Memory B cell (primary cell): ENCODE data around the gene INTS13.
"Not testable (repeated sequence)": the region's sequence is repeated elsewhere in the genome, so short reads cannot be mapped to it uniquely, and the experiment has no call there.

Source experiments
- ATAC-seq: fragments of 150-1000 bp; cut with Tn5 transposase; 2 replicates; pipeline ENCODE4 v1.10.0; 2021; ENCODE audit warnings: low read depth, mild to moderate bottlenecking, moderate library complexity
- DNase-seq, 2 donors: peaks; one replicate each; pipeline ENCODE4 v3.0.0; 2022; ENCODE audit warnings: low spot score in 2 of 2
- H3K27ac Mint-ChIP-seq: one replicate; pipeline ENCODE4 v1.8.0; 2022; ENCODE audit warnings: mild to moderate bottlenecking, moderate library complexity, mixed read lengths
- H3K27me3 Mint-ChIP-seq: one replicate; pipeline ENCODE4 v1.8.0; 2022; ENCODE audit warnings: mixed read lengths
- H3K36me3 Mint-ChIP-seq: one replicate; pipeline ENCODE4 v1.8.0; 2022; ENCODE audit warnings: mild to moderate bottlenecking, mixed read lengths
- H3K4me1 Mint-ChIP-seq: one replicate; pipeline ENCODE4 v1.8.0; 2022; ENCODE audit warnings: mixed read lengths
- H3K4me3 Mint-ChIP-seq: one replicate; pipeline ENCODE4 v1.8.0; 2022; ENCODE audit warnings: mild to moderate bottlenecking, moderate library complexity, mixed read lengths
- H3K9me3 Mint-ChIP-seq: one replicate; pipeline ENCODE4 v1.8.0; 2022; ENCODE audit warnings: mixed read lengths

Gene INTS13, protein sequence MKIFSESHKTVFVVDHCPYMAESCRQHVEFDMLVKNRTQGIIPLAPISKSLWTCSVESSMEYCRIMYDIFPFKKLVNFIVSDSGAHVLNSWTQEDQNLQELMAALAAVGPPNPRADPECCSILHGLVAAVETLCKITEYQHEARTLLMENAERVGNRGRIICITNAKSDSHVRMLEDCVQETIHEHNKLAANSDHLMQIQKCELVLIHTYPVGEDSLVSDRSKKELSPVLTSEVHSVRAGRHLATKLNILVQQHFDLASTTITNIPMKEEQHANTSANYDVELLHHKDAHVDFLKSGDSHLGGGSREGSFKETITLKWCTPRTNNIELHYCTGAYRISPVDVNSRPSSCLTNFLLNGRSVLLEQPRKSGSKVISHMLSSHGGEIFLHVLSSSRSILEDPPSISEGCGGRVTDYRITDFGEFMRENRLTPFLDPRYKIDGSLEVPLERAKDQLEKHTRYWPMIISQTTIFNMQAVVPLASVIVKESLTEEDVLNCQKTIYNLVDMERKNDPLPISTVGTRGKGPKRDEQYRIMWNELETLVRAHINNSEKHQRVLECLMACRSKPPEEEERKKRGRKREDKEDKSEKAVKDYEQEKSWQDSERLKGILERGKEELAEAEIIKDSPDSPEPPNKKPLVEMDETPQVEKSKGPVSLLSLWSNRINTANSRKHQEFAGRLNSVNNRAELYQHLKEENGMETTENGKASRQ

DNA sequence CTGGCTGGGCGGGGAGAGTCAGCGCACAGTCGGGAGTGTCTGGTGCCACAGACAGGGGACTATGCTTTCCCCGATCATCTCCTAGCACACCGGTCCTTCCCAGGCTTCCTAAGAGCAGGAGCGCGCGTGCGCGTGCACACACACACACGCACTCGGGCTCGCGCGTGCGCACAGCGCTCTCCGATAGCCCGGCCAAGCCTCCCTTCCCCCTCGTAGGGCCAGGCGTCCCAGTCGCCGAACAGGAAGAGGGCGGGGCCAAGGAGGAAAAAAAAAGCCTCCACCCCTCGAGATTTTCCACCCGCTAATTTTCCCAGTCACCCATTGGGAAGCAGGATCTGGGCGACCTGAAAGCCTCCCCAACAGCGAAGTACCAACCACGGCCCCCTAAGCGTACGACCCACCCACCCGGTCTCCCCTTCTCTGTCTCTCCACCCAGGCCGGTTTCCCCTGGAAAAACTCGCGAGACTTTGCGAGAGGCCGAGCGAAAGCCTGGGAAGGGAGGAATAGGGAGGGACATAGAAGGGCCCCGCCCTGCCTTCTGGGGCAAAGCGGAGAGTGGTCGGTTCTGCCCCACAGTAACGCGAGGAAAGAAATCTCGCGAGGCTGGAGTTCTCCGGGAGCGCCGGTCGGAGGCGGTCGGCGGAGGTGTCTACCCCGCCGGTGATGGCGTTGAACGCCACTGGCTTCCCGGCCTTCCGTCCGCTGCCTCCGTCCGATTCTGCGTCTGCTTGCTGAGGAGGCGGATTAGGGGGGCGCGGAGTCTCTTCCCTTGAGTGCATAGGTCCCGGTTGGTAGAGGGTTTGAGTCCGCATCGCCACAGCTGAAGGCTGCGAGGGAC, at the start of gene INTS13, which contains the start of gene FGFR1OP2:
INTS13 (minus strand) TSS at position 119 of the 838 bp plus-strand sequence. CDS start 1,178 bp downstream, outside the sequence.
FGFR1OP2 (plus strand) TSS at position 608 of the 838 bp plus-strand sequence. CDS start 15,689 bp downstream, outside the sequence.
- peak within 1 kb of the TSS; percentile 96 for H3K27ac Mint-ChIP-seq
- peaks cover 4% of the 10 kb centered on the region for H3K36me3 Mint-ChIP-seq

DNA sequence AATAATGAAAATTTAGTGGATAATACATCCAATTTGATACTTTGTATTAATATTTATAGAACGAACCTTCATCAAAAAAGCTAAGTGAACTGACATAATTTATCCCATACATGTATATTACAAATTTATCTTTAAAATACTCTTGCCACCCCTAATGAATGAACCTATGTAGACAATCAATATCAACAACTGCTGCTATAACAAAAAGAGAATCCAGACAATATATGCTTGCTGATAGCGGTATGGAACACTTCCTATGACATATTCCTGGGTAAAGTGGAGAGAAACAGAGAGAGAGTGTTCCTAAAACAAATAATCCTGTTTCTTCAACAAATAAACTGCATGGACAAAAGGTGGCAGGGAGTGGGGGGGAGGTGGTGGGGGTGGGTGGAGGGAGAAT, 45.1 kb upstream of the INTS13 start:
- peaks cover 3% of the 10 kb centered on the region for H3K4me1 Mint-ChIP-seq
- DNase-seq (no peak), ATAC-seq (no peak)
- H3K36me3 Mint-ChIP-seq: peaks cover 50% of the 10 kb centered on the region
- H3K27me3 Mint-ChIP-seq: no peaks in the 10 kb centered on the region
- no peak overlapping the region for H3K27ac Mint-ChIP-seq
- H3K9me3 Mint-ChIP-seq: peaks cover 5% of the 10 kb centered on the region
- H3K4me3 Mint-ChIP-seq: no peak overlapping the region

More for the DNA sequence above, at the start of gene INTS13, which contains the start of gene FGFR1OP2:
- peak within 1 kb of the TSS; percentile 98 for H3K4me3 Mint-ChIP-seq
- ATAC-seq (peak; percentile 90), DNase-seq (peak; percentile 91 to 92)
- H3K4me1 Mint-ChIP-seq: peaks cover 40% of the 10 kb centered on the region
- no peaks in the 10 kb centered on the region for H3K27me3 Mint-ChIP-seq
- H3K9me3 Mint-ChIP-seq: no peaks in the 10 kb centered on the region

DNA sequence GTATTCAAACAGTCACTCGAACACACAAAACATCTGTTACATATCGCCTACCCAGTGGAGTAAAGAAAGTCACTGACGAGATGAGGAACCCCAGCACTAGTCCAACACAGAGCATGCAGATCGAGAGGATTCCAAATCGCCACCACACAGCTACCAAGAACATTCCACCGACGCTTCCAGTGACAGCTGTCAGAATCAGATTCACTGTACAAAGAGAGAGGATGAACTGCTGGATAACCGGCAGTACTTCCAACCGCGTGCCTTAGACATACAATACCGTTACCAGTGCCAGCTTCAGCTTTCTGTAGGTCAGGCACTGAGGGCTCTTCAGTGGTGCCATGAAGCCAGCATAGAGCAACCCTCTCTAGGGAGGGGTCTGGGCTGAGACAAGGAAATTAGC, 42.0 kb upstream of the INTS13 start:
- no peak for DNase-seq
- ATAC-seq: no peak
- Mint-ChIP-seq H3K4me3 (no peak overlapping the region), H3K9me3 (no peaks in the 10 kb centered on the region), H3K27ac (peak overlapping the region; percentile 48), H3K27me3 (no peaks in the 10 kb centered on the region), H3K36me3 (peaks cover 35% of the 10 kb centered on the region), H3K4me1 (peaks cover 8% of the 10 kb centered on the region)

DNA sequence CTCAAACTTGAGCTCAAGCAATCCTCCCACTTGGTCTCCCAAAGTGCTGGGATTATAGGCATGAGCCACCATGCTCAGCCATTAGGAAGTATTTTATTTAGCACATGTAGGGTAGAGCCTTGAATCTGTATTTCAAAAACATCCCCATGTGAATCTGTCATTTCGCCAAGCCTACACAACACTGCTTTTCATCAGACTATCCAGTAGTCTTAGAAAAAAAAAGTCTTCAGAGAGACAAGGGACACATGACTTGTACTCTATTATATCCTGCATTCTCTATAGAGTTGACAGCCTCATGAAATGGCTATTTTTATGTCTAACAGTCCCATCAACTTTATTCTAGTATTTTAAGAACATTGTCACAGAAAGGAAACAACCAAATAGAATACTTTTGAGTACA, 41.0 kb upstream of the INTS13 start:
- no peak for DNase-seq
- H3K36me3 Mint-ChIP-seq: peaks cover 33% of the 10 kb centered on the region
- peak overlapping the region; percentile 69 for H3K27ac Mint-ChIP-seq
- H3K4me1 Mint-ChIP-seq: peaks cover 8% of the 10 kb centered on the region
- ATAC-seq: no peak
- no peaks in the 10 kb centered on the region for H3K27me3 Mint-ChIP-seq
- H3K9me3 Mint-ChIP-seq: no peaks in the 10 kb centered on the region
- H3K4me3 Mint-ChIP-seq: no peak overlapping the region

DNA sequence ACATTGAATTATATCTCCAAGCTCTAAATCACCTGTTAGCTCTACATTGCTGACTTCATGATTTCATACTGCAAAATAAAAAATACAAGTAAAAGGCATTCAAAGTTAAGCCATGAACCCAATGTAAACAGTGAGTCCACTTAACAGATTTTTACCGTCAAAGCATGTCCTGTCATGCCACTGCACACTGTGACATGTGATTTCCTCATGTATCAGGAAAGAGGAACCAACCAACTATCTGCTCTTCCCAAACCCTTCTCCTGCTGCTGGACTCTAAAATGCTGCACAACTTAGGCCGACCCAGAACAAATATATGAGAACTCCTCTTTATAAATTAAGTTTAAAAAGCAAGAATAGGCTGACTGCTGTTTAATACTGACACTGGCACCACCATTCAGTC, 38.9 kb upstream of the INTS13 start:
- peaks cover 23% of the 10 kb centered on the region for H3K36me3 Mint-ChIP-seq
- ATAC-seq: no peak

DNA sequence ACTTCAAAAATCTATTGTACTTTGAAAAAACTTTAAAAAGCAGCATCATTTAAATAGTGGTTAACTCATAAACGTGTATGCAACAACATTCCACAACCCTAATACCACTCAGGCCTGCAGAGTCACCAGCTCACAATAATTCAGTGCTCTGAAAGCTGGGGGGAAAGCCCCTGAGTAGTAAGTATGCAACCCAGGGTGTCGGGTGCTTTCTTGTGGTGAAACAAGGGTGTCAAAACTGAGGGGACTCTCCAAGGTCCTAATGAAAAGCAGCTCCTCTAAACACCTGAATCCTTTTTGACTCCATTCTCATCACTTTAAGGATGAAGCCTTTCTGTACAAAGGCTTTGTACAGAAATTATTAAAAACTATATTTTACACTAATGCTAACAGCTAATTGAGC, 34.2 kb upstream of the INTS13 start:
- ATAC-seq: peak; percentile 100
- peaks cover 5% of the 10 kb centered on the region for H3K4me1 Mint-ChIP-seq
- H3K27me3 Mint-ChIP-seq: no peaks in the 10 kb centered on the region
- no peak overlapping the region for H3K4me3 Mint-ChIP-seq
- H3K36me3 Mint-ChIP-seq: peaks cover 14% of the 10 kb centered on the region
- DNase-seq: peak; percentile 14 to 31
- H3K9me3 Mint-ChIP-seq: no peaks in the 10 kb centered on the region
- H3K27ac Mint-ChIP-seq: peak overlapping the region; percentile 20

More for the DNA sequence above, 38.9 kb upstream of the INTS13 start:
- peaks cover 8% of the 10 kb centered on the region for H3K4me1 Mint-ChIP-seq
- H3K27ac Mint-ChIP-seq: peak overlapping the region; percentile 41
- H3K9me3 Mint-ChIP-seq: no peaks in the 10 kb centered on the region
- H3K4me3 Mint-ChIP-seq: no peak overlapping the region
- H3K27me3 Mint-ChIP-seq: no peaks in the 10 kb centered on the region
- no peak for DNase-seq

DNA sequence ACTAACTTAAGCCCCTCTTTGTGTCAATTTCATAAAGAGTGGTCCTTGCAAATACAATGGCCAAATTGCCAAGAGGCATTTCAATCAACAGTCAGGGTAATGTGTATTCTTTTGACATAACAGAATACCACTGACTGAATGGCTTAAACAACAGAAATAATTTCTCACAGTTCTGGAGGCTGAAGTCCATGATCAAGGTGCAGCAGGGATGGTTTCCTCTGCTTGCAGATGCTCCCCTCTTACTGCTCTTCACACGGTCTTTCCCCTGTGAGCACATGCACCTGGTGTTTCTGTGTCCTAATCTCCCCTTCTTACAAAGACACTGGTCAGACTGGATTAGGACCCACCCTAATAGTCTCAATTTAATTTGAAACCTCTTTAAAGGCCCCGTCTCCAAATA, 32.4 kb upstream of the INTS13 start:
- Mint-ChIP-seq H3K36me3 (peaks cover 18% of the 10 kb centered on the region), H3K4me3 (no peak overlapping the region), H3K27me3 (no peaks in the 10 kb centered on the region), H3K4me1 (no peaks in the 10 kb centered on the region), H3K9me3 (no peaks in the 10 kb centered on the region), H3K27ac (peak overlapping the region; percentile 20)
- ATAC-seq: no peak
- DNase-seq: no peak

DNA sequence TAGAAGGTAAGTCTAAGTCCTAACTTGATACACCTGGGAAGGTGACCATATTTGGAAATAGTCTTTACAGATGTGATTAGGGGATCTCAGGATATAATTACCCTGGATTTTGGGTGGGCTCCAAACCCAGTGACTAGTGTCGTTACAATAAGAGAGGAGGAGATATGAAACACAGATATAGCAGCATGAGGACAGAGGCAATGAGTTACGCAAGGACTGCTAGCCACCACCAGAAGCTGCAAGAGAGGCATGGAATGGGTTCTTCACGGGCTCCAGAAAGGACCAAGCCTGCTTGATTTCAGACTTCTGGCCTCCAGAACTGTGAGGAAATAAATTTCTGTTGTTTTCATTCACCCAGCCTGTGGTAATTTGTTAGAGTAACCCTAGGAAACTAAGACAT, 29.1 kb upstream of the INTS13 start:
- Mint-ChIP-seq H3K4me3 (no peak overlapping the region), H3K27me3 (no peaks in the 10 kb centered on the region), H3K9me3 (no peaks in the 10 kb centered on the region), H3K4me1 (no peaks in the 10 kb centered on the region), H3K27ac (peak overlapping the region; percentile 28), H3K36me3 (peaks cover 17% of the 10 kb centered on the region)
- ATAC-seq: no peak
- DNase-seq: no peak

DNA sequence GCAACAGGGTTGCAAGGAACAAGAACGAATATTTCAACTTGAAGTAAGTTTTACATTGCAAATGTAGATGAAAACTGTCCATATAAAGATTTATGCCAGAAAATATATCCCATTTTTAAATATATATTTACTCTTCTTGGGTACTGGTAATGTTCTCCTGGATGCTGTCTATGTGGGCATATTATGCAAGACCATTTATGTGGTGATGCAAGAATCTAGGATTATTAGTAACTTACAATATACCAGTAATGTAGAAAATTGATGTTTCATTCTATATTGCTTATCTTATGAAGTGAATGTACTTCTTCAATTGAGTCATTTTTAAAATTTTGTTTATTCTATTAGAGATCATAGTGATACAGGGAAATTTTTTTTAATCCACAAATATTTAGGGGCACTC, 25.6 kb upstream of the INTS13 start:
- no peak for DNase-seq
- no peak for ATAC-seq

DNA sequence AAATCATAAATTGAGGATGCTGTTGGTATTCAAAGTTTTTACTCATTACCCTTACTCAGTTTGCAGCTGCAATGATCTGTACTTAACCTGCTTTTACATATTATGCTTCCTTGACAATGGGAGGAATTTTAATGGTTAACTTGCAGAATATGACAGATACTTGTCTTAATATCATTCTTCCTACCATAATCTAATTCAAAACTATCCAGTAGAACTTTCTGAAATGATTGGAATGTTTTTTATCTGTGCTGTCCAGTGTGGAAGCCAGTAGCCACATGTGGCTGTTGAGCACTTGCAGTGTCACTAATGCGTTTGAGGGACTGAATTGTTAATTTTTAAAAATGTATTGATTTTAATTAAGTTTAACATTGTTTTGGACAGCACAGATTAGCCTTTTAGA, 24.0 kb upstream of the INTS13 start:
- H3K4me3 Mint-ChIP-seq: no peak overlapping the region
- no peaks in the 10 kb centered on the region for H3K9me3 Mint-ChIP-seq
- H3K36me3 Mint-ChIP-seq: peaks cover 20% of the 10 kb centered on the region
- H3K27me3 Mint-ChIP-seq: no peaks in the 10 kb centered on the region
- DNase-seq: no peak
- peaks cover 3% of the 10 kb centered on the region for H3K4me1 Mint-ChIP-seq
- ATAC-seq: no peak
- no peak overlapping the region for H3K27ac Mint-ChIP-seq

More for the DNA sequence above, 25.6 kb upstream of the INTS13 start:
- no peak overlapping the region for H3K27ac Mint-ChIP-seq
- H3K9me3 Mint-ChIP-seq: no peaks in the 10 kb centered on the region
- H3K27me3 Mint-ChIP-seq: no peaks in the 10 kb centered on the region
- no peak overlapping the region for H3K4me3 Mint-ChIP-seq
- no peaks in the 10 kb centered on the region for H3K4me1 Mint-ChIP-seq
- H3K36me3 Mint-ChIP-seq: peaks cover 21% of the 10 kb centered on the region

DNA sequence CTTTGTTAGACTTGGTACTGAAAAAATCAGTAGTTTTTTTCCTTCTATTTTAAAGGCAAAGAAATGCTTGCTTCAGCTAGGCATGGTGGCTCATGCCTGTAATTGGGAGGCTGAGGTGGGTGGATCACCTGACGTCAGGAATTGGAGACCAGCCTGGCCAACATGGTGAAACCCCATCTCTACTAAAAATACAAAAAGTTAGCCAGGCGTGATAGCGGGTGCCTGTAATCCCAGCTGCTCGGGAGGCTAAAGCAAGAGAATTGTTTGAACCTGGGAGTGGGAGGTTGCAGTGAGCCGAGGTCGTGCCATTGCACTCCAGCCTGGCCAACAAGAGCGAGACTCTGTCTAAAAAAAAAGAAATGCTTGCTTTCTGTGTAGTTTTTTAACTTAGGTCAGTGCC, 23.6 kb upstream of the INTS13 start:
- H3K36me3 Mint-ChIP-seq: peaks cover 21% of the 10 kb centered on the region
- not testable (repeated sequence) for H3K9me3 Mint-ChIP-seq

DNA sequence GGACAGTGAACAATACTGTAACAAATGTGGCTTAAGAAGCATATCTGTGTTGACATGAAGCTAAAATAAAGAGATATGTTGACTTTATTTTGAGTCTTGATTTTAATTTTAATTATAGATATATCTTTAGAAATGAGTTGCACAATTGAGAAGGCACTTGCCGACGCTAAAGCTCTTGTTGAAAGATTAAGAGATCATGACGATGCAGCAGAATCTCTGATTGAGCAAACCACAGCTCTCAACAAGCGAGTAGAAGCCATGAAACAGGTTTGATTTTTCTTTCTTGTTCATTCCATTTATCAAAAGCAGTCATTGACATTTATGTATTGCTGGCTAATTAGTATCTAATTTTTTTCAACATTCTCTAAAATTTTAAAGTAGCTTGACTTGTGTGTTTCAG, 16.2 kb upstream of the INTS13 start:
- Mint-ChIP-seq H3K4me1 (peaks cover 11% of the 10 kb centered on the region), H3K27me3 (no peaks in the 10 kb centered on the region), H3K36me3 (peaks cover 19% of the 10 kb centered on the region), H3K9me3 (no peaks in the 10 kb centered on the region), H3K27ac (no peak overlapping the region), H3K4me3 (no peak overlapping the region)
- ATAC-seq (no peak), DNase-seq (no peak)

More for the DNA sequence above, 23.6 kb upstream of the INTS13 start:
- not testable (repeated sequence) for H3K27me3 Mint-ChIP-seq, H3K4me1 Mint-ChIP-seq, H3K27ac Mint-ChIP-seq, ATAC-seq, H3K4me3 Mint-ChIP-seq, DNase-seq

DNA sequence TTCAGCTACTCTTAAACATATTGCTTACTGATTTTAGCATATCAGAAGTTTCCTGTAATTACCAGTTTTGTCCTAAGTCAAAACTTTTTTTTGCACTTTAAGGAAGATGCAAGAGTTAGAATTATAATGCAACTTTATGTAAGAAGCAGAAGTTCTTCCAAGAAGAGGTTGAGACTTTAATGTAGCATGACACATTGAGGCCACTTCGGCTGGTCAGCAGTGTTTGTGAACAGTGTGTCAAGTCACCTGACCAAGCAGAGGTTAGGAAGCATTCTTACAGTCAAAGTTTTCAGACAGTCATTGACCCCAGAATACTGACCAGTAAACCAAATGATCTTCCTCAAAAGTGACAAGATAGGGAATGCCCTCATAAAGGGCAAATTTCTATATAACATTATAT, 15.7 kb upstream of the INTS13 start:
- Mint-ChIP-seq H3K36me3 (peaks cover 19% of the 10 kb centered on the region), H3K4me1 (peaks cover 11% of the 10 kb centered on the region), H3K9me3 (peaks cover under 1% of the 10 kb centered on the region), H3K4me3 (no peak overlapping the region), H3K27ac (no peak overlapping the region), H3K27me3 (no peaks in the 10 kb centered on the region)
- ATAC-seq (no peak), DNase-seq (no peak)
